Measurements from ENCODE around the gene MBP.

Gene MBP

DNA sequence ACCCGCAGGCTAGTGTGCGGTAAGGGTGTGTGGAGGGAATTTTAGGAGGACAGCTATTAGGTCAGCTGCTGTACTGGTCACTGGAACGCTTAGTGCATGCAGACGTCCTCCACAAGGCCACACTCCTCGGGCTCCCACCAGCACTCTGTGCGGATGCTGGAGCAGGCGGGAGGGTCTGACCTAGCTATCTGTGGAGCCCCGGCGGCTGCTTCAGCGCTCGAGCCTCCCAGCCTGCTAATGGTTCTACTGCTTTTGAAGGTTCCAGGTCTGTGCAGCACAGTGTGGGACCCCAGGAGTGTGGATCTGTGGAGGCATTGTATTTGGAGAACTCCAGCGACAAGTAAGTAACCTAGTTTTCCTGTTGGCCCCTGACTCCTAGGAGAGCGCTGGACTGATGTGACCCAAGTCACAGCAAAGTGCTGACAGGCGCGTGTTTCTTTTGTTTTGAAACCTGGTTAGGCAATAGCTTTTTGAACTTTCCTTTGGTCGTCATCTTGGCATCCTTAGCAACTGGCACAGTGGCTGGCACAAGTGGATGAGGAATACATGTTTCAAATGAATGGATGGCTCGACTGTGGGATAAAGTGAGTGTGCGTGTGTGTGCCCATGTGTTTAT, 196.8 kb downstream of the MBP start:
- DNase-seq, result no peak

GRCh38 chr18:76932026-76932819, 200.4 kb downstream of the MBP start:
- DNase-seq, result no peak

- DNase-seq, result no peak
These were observed 201.4 kb downstream of the MBP start for GRCh38 chr18:76931171-76931570.

All from activated CD8-positive, alpha-beta memory T cell treated with anti-CD3 and anti-CD28 coated beads, Interleukin-2, amount 50 U/mL, for 48 hours (primary cell).